ENCODE results near the gene CFAP97.

Gene CFAP97

GRCh38 chr4:185142912-185143600, 60.7 kb downstream of the CFAP97 start, which contains the start of gene SLC25A4:
SLC25A4 (plus strand) TSS chr4:185143266; CDS start chr4:185143373, 107 bp downstream.
- ChIA-PET POLR2A (interaction anchor here (1.0 to 1.2 kb wide), 4 partner anchors 9 to 409 kb away, joined by 3 to 5 read pairs (median 4); partner anchors contain the start of gene CENPU), CTCF (interaction anchor here (0.8 to 3.0 kb wide), 13 partner anchors 8 to 455 kb away, joined by 3 to 11 read pairs (median 4); no protein-coding TSS in a partner anchor)
- H3K4me3 ChIP-seq (ENCODE audit: low read depth, low read length) = peak within 1 kb of the TSS; percentile 88
- no peak for DNase-seq (ENCODE audit: low read depth, low spot score)
- peak; percentile 58 for TF ChIP-seq CTCF (IDR thresholded peaks at IDR 0.05; ENCODE audit: insufficient read depth, low read length, missing control alignments)

GRCh38 chr4:185142564-185142911, 61.3 kb downstream of the CFAP97 start:
- ChIA-PET CTCF (interaction anchor here (1.0 to 3.0 kb wide), 11 partner anchors 8 to 456 kb away, joined by 3 to 11 read pairs (median 4); no protein-coding TSS in a partner anchor), POLR2A (interaction anchor here (1.0 to 1.2 kb wide), 4 partner anchors 8 to 409 kb away, joined by 3 to 5 read pairs (median 4); partner anchors contain the start of gene CENPU)
- no peak for TF ChIP-seq CTCF (IDR thresholded peaks at IDR 0.05; ENCODE audit: insufficient read depth, low read length, missing control alignments)
- H3K4me3 ChIP-seq (ENCODE audit: low read depth, low read length) = peak overlapping the region; percentile 88
- no peak for DNase-seq (ENCODE audit: low read depth, low spot score)

GRCh38 chr4:185141777-185142176, 62.0 kb downstream of the CFAP97 start:
- CTCF ChIA-PET = interaction anchor here (1.0 to 3.0 kb wide), 6 partner anchors 10 to 456 kb away, joined by 4 to 11 read pairs (median 5); no protein-coding TSS in a partner anchor
- no peak overlapping the region for H3K4me3 ChIP-seq (ENCODE audit: low read depth, low read length)
- DNase-seq (ENCODE audit: low read depth, low spot score) = no peak
- no peak for TF ChIP-seq CTCF (IDR thresholded peaks at IDR 0.05; ENCODE audit: insufficient read depth, low read length, missing control alignments)
- POLR2A ChIA-PET = no interaction called here

- H3K4me3 ChIP-seq (ENCODE audit: low read depth, low read length) = no peak overlapping the region
- CTCF ChIA-PET = interaction anchor here (1.1 to 2.1 kb wide), 3 partner anchors 100 to 135 kb away, joined by 4 to 8 read pairs (median 6); no protein-coding TSS in a partner anchor
- no peak for DNase-seq (ENCODE audit: low read depth, low spot score)
- POLR2A ChIA-PET = no interaction called here
- TF ChIP-seq CTCF (IDR thresholded peaks at IDR 0.05; ENCODE audit: insufficient read depth, low read length, missing control alignments) = no peak
Measured at GRCh38 chr4:185139736-185140135, 64.1 kb downstream of the CFAP97 start.

GRCh38 chr4:185138161-185138560, 65.6 kb downstream of the CFAP97 start:
- no peak for TF ChIP-seq CTCF (IDR thresholded peaks at IDR 0.05; ENCODE audit: insufficient read depth, low read length, missing control alignments)
- no peak for DNase-seq (ENCODE audit: low read depth, low spot score)
- ChIA-PET POLR2A (no interaction called here), CTCF (interaction anchor here (1.5 to 2.1 kb wide), 3 partner anchors 97 to 132 kb away, joined by 3 to 8 read pairs (median 3); no protein-coding TSS in a partner anchor)
- H3K4me3 ChIP-seq (ENCODE audit: low read depth, low read length) = no peak overlapping the region

- POLR2A ChIA-PET = no interaction called here
- no peak overlapping the region for H3K4me3 ChIP-seq (ENCODE audit: low read depth, low read length)
- DNase-seq (ENCODE audit: low read depth, low spot score) = no peak
- no peak for TF ChIP-seq CTCF (IDR thresholded peaks at IDR 0.05; ENCODE audit: insufficient read depth, low read length, missing control alignments)
- CTCF ChIA-PET = interaction anchor here (1.1 to 4.3 kb wide), 4 partner anchors 9 to 131 kb away, joined by 3 to 66 read pairs (median 6); no protein-coding TSS in a partner anchor
Measured at GRCh38 chr4:185137233-185137925, 66.4 kb downstream of the CFAP97 start.
